ENCODE results near the gene NEMP1.

DNA sequence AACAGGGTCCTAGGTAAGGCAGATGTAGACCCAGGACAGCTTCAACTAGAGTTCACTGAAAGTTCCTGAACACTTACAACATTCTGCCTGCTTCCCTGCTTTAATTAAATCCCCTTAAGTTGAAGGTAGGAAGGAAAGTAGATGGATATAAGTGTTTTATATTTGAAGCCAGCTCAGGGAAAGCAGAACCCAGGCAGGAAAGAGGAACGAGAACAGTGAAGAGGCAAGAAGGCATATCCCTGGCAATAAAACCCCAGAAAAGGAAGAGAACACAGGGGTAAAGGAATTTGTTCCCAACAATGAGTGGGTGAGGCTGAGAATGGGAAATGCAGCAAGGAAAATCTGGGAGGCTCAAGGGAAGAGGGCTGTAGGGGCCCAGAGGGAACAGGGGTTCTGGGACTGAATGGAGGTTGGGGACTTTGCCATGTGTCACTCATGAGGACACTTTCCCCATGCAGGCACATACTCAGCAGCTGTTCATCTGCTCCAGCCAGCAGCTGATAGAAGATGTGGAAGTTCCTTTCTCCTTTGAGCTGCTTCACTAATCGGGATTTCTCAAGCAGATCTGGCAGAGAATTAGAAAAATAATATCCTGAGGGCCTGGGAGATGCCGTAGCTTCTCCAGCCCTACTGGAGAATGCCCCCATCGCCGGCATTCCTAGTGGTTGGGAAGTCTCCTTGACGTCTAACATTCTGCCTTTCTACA, 32.4 kb downstream of the NEMP1 start:
- no peak for TF ChIP-seq CTCF (IDR thresholded peaks at IDR 0.05 in 8 of 11, conservative IDR thresholded peaks at IDR 0.05 in 3 of 11)
- TF ChIP-seq POLR2A (IDR thresholded peaks at IDR 0.05) = no peak
- no peak for TF ChIP-seq POLR2AphosphoS5 (IDR thresholded peaks at IDR 0.05)
